GM12872 (cell line): ENCODE measurements around the gene DPEP3.

Experiments
- CTCF ChIP-seq: IDR thresholded peaks from 3 replicates; pipeline ENCODE4 v1.5.1; 2011; ENCODE audit warnings: low read depth, mild to moderate bottlenecking, low read length, moderate library complexity; ENCODE audit not compliant: insufficient read depth

Gene DPEP3

GRCh38 chr16:67976205-67976604 lies 4.1 kb downstream of the DPEP3 start:
- TF ChIP-seq CTCF, result no peak

GRCh38 chr16:67975321-67976105 lies 4.8 kb downstream of the DPEP3 start:
- no peak for TF ChIP-seq CTCF

- no peak for TF ChIP-seq CTCF
Measured at GRCh38 chr16:67971111-67971510, 9.2 kb downstream of the DPEP3 start.

- TF ChIP-seq CTCF, result no peak
Measured at GRCh38 chr16:67969254-67970039, 10.9 kb downstream of the DPEP3 start.

GRCh38 chr16:67968400-67969253 lies 11.7 kb downstream of the DPEP3 start, which contains the start of gene SLC12A4:
TSS of gene SLC12A4 (minus strand) at chr16:67968637. CDS start at chr16:67968553, 84 bp downstream.
- no peak for TF ChIP-seq CTCF

- TF ChIP-seq CTCF, result no peak
Measured at GRCh38 chr16:67967958-67968399, 12.3 kb downstream of the DPEP3 start.
